ENCODE results near the gene ACOXL.

The ACOXL gene

DNA sequence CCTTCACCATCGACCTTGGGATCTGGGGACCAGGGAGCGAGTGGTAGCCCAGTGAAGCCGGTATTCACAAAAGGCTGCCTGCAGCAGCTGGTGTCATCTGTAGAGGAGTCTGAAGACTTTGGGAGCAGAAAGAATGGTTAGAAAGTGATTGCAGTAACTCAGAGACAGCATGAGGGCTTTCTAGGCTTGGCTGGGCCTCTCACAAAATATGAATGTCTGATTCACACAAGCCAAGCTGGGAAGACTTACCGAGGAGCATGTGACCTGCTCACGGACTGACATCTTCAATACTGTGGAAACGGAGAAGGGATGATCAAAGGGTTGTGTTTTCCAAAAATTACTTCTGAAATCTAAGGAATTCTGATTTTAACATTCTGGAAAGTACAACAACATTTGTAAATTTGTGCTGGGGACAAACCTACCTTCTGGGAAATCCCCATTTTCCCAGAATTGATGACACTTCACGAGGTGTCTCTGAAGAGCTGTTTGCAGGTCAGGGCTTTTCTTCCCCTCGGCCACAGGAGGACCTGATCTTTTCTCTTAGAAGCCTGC is 111.7 kb downstream of the ACOXL start:
- no peak overlapping the region for H3K27ac ChIP-seq

GRCh38 chr2:110847651-110848050 is 115.3 kb downstream of the ACOXL start:
- TF ChIP-seq, protein P1, sequence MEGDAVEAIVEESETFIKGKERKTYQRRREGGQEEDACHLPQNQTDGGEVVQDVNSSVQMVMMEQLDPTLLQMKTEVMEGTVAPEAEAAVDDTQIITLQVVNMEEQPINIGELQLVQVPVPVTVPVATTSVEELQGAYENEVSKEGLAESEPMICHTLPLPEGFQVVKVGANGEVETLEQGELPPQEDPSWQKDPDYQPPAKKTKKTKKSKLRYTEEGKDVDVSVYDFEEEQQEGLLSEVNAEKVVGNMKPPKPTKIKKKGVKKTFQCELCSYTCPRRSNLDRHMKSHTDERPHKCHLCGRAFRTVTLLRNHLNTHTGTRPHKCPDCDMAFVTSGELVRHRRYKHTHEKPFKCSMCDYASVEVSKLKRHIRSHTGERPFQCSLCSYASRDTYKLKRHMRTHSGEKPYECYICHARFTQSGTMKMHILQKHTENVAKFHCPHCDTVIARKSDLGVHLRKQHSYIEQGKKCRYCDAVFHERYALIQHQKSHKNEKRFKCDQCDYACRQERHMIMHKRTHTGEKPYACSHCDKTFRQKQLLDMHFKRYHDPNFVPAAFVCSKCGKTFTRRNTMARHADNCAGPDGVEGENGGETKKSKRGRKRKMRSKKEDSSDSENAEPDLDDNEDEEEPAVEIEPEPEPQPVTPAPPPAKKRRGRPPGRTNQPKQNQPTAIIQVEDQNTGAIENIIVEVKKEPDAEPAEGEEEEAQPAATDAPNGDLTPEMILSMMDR (conservative IDR thresholded peaks at IDR 0.05) = no peak
- H3K27ac ChIP-seq = no peak overlapping the region

More for the DNA sequence above, 111.7 kb downstream of the ACOXL start:
- TF ChIP-seq, protein P1 (conservative IDR thresholded peaks at IDR 0.05) = no peak

GRCh38 chr2:110848071-110848470 is 115.7 kb downstream of the ACOXL start:
- H3K27ac ChIP-seq = no peak overlapping the region
- TF ChIP-seq, protein P1 (conservative IDR thresholded peaks at IDR 0.05) = no peak

- H3K27ac ChIP-seq = no peak overlapping the region
- TF ChIP-seq, protein P1 (conservative IDR thresholded peaks at IDR 0.05) = no peak
Observed at GRCh38 chr2:110848519-110849030, 116.2 kb downstream of the ACOXL start.

DNA sequence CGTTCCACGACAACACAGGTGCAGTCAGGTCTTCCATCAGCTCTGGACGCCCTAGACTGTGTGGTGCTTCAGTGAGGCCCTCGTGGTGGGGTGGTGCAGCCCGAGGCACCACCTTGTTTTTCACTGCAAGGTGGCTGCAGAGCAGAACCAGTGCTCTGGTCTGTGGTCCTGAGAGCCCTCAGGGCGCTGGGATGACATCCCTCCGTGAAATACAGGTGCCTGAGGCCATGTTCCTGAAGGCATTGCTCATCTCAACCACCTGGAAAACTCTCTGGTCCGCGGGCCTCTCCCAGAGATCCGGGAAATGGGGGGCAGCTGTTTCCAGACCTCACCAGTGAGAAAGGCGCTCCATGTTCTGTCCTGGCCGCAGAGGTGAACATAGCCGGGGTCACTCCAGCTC is 119.2 kb downstream of the ACOXL start:
- no peak overlapping the region for H3K27ac ChIP-seq
- TF ChIP-seq, protein P1 (conservative IDR thresholded peaks at IDR 0.05) = no peak

DNA sequence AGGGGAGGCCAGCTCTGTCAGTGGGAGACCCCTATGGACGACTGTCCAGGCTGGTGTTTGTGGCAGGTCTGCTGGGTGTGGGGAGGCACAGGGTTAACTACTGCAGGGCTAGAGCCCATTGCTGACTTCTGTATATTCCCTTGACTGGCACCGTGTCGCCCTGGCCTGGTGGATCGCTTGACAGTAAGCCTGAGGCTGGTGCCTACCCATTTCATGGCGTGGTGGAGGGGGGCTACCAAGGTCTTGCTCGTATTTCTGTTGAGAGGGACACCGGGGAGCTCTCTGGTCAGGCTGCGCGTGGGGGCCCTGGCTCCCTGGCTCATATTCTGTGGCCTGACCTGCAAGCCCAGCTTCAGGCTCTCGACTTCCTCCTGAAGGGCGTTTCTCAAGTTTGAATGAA is 119.7 kb downstream of the ACOXL start:
- TF ChIP-seq, protein P1 (conservative IDR thresholded peaks at IDR 0.05) = no peak
- no peak overlapping the region for H3K27ac ChIP-seq

- TF ChIP-seq, protein P1 (conservative IDR thresholded peaks at IDR 0.05) = no peak
- no peak overlapping the region for H3K27ac ChIP-seq
Observed at GRCh38 chr2:110852541-110853263, 120.3 kb downstream of the ACOXL start.

All from VCaP (cell line).